Caco-2 (cell line): ENCODE data around the gene CASP3. TPM values are rescaled to one million over a fixed set of nuclear protein-coding genes. Genes with fewer than 3 reads are reported as not detected.
"Not testable (repeated sequence)": the region's sequence is repeated elsewhere in the genome, so short reads cannot be mapped to it uniquely, and the experiment has no call there.

ENCODE experiments used
- BruUV-seq: library from RNA; stranded (reverse); fragments of 400-500 nt; replicated peaks from 2 replicates; lab custom pipeline; 2021; lab: Mats Ljungman, UMichigan
- CTCF ChIA-PET: fragments of 300-600 bp; sonication (Branson Sonifier 250); formaldehyde crosslinking; loops from one replicate; lab custom pipeline; 2022; ENCODE audit warnings: antibody characterized with exemption; lab: Charles Lee
- POLR2A ChIA-PET: fragments of 300-600 bp; sonication (Branson Sonifier 250); formaldehyde crosslinking; loops from one replicate; lab custom pipeline; 2022; ENCODE audit warnings: antibody characterized with exemption; lab: Charles Lee
- DNase-seq, 2 experiments: peaks; one replicate each; pipeline versions ENCODE4 v3.0.0 to v3.0.0-alpha.2; 2020 to 2022
- H3K27me3 ChIP-seq: replicated peaks from 2 replicates; pipeline ENCODE4 v1.6.0; 2011; ENCODE audit warnings: low read length; ENCODE audit not compliant: control insufficient read depth, insufficient read depth
- H3K36me3 ChIP-seq: 2 replicates; pipeline ENCODE4 v1.5.1; 2011; ENCODE audit warnings: low read length; ENCODE audit not compliant: control insufficient read depth, insufficient read depth
- H3K4me1 ChIP-seq: fragments of 250-450 bp; sonication (Bioruptor Pico); 2 replicates; pipeline ENCODE4 v1.5.1; 2020; ENCODE audit warnings: mild to moderate bottlenecking
- H3K4me3 ChIP-seq: 2 replicates; pipeline ENCODE4 v1.5.1; 2011; ENCODE audit warnings: low read depth, mild to moderate bottlenecking, control low read depth, low read length
- H3K9me3 ChIP-seq: fragments of 250-450 bp; sonication (Bioruptor Pico); 2 replicates; pipeline ENCODE4 v1.5.1; 2020; ENCODE audit warnings: mild to moderate bottlenecking, moderate library complexity
- H3K27ac Mint-ChIP-seq: one replicate; pipeline ENCODE4 v1.8.0; 2022; ENCODE audit warnings: mixed read lengths; ENCODE audit not compliant: unreplicated experiment
- H3K27me3 Mint-ChIP-seq: one replicate; pipeline ENCODE4 v1.8.0; 2022; ENCODE audit warnings: mixed read lengths; ENCODE audit not compliant: insufficient read depth, unreplicated experiment
- H3K36me3 Mint-ChIP-seq: one replicate; pipeline ENCODE4 v1.8.0; 2022; ENCODE audit warnings: mild to moderate bottlenecking, mixed read lengths; ENCODE audit not compliant: insufficient read depth, unreplicated experiment
- H3K4me1 Mint-ChIP-seq: one replicate; pipeline ENCODE4 v1.8.0; 2022; ENCODE audit warnings: low read depth, mixed read lengths; ENCODE audit not compliant: unreplicated experiment
- H3K4me3 Mint-ChIP-seq: one replicate; pipeline ENCODE4 v1.8.0; 2022; ENCODE audit warnings: mild to moderate bottlenecking, moderate library complexity, mixed read lengths; ENCODE audit not compliant: unreplicated experiment
- H3K9me3 Mint-ChIP-seq: one replicate; pipeline ENCODE4 v1.8.0; 2022; ENCODE audit warnings: mixed read lengths; ENCODE audit not compliant: unreplicated experiment
- intact Hi-C: fragments of 100-400 bp; cut with micrococcal nuclease; formaldehyde crosslinking; loops from one replicate; pipeline ENCODE4 v1.10.0; 2022; ENCODE audit not compliant: unreplicated experiment
- total RNA-seq: library from RNA; stranded (reverse); gene quantifications from 2 replicates; pipeline ENCODE4 v1.2.3, GENCODE V29; 2022
- TF ChIP-seq, protein P1 (sequence below), 2 experiments: fragments of 200-600 bp in 1 of 2; IDR thresholded peaks; 1 replicate in 1 of 2; 2 replicates in 1 of 2; pipeline versions ENCODE4 v1.5.1 to v1.8.0; 2011 to 2022; ENCODE audit warnings: antibody characterized with exemption in 1 of 2, control low read depth in 1 of 2, inconsistent platforms in 1 of 2, low read depth in 1 of 2, low read length in 1 of 2, mild to moderate bottlenecking in 1 of 2, moderate library complexity in 1 of 2; ENCODE audit not compliant: insufficient read depth in 1 of 2, severe bottlenecking in 1 of 2, unreplicated experiment in 1 of 2

The CASP3 gene
- total RNA-seq, 1 experiment from 2014 or later = 34.5 TPM

- Mint-ChIP-seq H3K9me3 (peaks cover 52% of the 10 kb centered on the region), H3K27ac (no peak overlapping the region), H3K36me3 (peaks cover 7% of the 10 kb centered on the region), H3K27me3 (no peaks in the 10 kb centered on the region), H3K4me1 (peaks cover 6% of the 10 kb centered on the region), H3K4me3 (no peak overlapping the region)
- TF ChIP-seq, protein P1, sequence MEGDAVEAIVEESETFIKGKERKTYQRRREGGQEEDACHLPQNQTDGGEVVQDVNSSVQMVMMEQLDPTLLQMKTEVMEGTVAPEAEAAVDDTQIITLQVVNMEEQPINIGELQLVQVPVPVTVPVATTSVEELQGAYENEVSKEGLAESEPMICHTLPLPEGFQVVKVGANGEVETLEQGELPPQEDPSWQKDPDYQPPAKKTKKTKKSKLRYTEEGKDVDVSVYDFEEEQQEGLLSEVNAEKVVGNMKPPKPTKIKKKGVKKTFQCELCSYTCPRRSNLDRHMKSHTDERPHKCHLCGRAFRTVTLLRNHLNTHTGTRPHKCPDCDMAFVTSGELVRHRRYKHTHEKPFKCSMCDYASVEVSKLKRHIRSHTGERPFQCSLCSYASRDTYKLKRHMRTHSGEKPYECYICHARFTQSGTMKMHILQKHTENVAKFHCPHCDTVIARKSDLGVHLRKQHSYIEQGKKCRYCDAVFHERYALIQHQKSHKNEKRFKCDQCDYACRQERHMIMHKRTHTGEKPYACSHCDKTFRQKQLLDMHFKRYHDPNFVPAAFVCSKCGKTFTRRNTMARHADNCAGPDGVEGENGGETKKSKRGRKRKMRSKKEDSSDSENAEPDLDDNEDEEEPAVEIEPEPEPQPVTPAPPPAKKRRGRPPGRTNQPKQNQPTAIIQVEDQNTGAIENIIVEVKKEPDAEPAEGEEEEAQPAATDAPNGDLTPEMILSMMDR (IDR thresholded peaks at IDR 0.05; ENCODE audit: insufficient read depth in 1 of 2, low read depth in 1 of 2, low read length in 1 of 2, severe bottlenecking in 1 of 2, unreplicated experiment in 1 of 2) = no peak
- Histone ChIP-seq H3K36me3 (no peaks in the 10 kb centered on the region), H3K4me1 (no peaks in the 10 kb centered on the region), H3K4me3 (no peak overlapping the region), H3K27me3 (no peaks in the 10 kb centered on the region), H3K9me3 (peaks cover 11% of the 10 kb centered on the region)
- BruUV-seq = no TSS peak
- intact Hi-C loops = no loop called here
- POLR2A ChIA-PET = no interaction called here
- CTCF ChIA-PET = no interaction called here
- DNase-seq = no peak
Measured at GRCh38 chr4:184614509-184614908, 34.7 kb downstream of the CASP3 start.

DNA sequence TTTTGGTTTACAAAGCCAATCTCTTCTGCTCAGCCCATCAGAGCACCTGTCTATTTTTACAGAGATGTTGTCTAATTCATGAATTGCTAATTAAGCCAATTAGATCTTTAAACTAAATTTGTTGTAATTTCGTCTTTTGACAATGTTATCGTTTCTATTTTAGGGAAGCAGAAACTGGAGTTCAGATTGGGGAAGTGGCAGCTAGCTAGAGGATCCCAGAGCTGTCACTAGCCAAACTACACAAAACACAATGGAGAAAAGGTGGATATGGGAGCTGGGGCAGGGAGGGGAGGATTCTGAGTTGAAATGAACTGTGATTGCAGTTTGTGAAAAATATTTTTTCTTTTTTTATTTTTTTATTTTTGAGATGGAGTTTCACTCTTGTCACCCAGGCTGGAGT lies 35.8 kb downstream of the CASP3 start:
- Mint-ChIP-seq H3K4me1 (peaks cover 6% of the 10 kb centered on the region), H3K9me3 (peaks cover 41% of the 10 kb centered on the region), H3K36me3 (peaks cover 7% of the 10 kb centered on the region), H3K27ac (no peak overlapping the region), H3K4me3 (no peak overlapping the region), H3K27me3 (no peaks in the 10 kb centered on the region)
- CTCF ChIA-PET = no interaction called here
- Histone ChIP-seq H3K4me1 (no peaks in the 10 kb centered on the region), H3K9me3 (peaks cover 15% of the 10 kb centered on the region), H3K4me3 (no peak overlapping the region), H3K27me3 (no peaks in the 10 kb centered on the region), H3K36me3 (no peaks in the 10 kb centered on the region)
- TF ChIP-seq, protein P1 (IDR thresholded peaks at IDR 0.05; ENCODE audit: insufficient read depth in 1 of 2, low read depth in 1 of 2, low read length in 1 of 2, severe bottlenecking in 1 of 2, unreplicated experiment in 1 of 2) = no peak
- intact Hi-C loops = no loop called here
- no TSS peak for BruUV-seq
- POLR2A ChIA-PET = no interaction called here
- DNase-seq = no peak

DNA sequence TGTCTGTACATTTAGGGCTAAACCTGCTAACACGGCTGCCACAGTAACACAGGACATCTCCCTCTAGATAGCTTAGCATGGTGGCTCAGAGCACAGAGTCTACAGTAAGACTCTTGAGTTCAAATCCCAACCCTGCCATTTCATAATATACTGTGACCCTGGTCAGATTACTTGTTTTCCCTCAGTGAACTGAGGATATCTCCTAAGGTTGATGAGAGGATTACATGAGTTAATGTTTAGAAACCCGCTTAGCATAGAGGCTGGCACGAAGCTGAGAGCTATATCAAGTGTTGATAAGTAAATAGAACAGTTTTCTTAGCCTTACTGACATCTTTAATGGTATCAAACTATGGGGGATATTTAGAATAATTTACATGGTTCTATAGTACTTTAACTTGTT lies 37.2 kb downstream of the CASP3 start:
- no peaks in the 10 kb centered on the region for H3K4me1 Mint-ChIP-seq
- TF ChIP-seq, protein P1 (IDR thresholded peaks at IDR 0.05; ENCODE audit: insufficient read depth in 1 of 2, low read depth in 1 of 2, low read length in 1 of 2, severe bottlenecking in 1 of 2, unreplicated experiment in 1 of 2) = no peak
- no peak for DNase-seq
- ChIA-PET POLR2A (no interaction called here), CTCF (no interaction called here)
- intact Hi-C loops = no loop called here
- no peak overlapping the region for H3K27ac Mint-ChIP-seq
- peaks cover 29% of the 10 kb centered on the region for H3K9me3 Mint-ChIP-seq
- no peaks in the 10 kb centered on the region for H3K27me3 Mint-ChIP-seq
- no peaks in the 10 kb centered on the region for H3K36me3 ChIP-seq
- no peaks in the 10 kb centered on the region for H3K27me3 ChIP-seq
- H3K4me3 ChIP-seq = no peak overlapping the region
- BruUV-seq = no TSS peak
- no peaks in the 10 kb centered on the region for H3K36me3 Mint-ChIP-seq
- peaks cover 15% of the 10 kb centered on the region for H3K9me3 ChIP-seq
- no peaks in the 10 kb centered on the region for H3K4me1 ChIP-seq
- H3K4me3 Mint-ChIP-seq = no peak overlapping the region

- H3K36me3 ChIP-seq, H3K27ac Mint-ChIP-seq, POLR2A ChIA-PET, H3K27me3 Mint-ChIP-seq, BruUV-seq, H3K4me3 ChIP-seq, H3K4me1 Mint-ChIP-seq, H3K27me3 ChIP-seq, H3K9me3 ChIP-seq, DNase-seq, H3K4me3 Mint-ChIP-seq, CTCF ChIA-PET, H3K4me1 ChIP-seq, intact Hi-C loops, H3K36me3 Mint-ChIP-seq: not testable (repeated sequence)
- peaks cover 27% of the 10 kb centered on the region for H3K9me3 Mint-ChIP-seq
Measured at GRCh38 chr4:184607429-184607828, 41.8 kb downstream of the CASP3 start.

DNA sequence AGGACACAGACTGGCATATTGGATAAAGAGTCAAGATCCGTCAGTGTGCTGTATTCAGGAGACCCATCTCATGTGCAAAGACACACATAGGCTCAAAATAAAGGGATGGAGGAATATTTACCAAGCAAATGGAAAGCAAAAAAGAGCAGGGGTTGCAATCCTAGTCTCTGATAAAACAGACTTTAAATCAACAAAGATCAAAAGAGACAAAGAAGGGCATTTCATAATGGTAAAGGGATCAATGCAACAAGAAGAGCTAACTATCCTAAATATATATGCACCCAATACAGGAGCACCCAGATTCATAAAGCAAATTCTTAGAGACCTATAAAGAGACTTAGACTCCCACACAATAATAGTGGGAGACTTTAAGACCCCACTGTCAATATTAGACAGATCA lies 46.4 kb downstream of the CASP3 start:
- H3K4me1 ChIP-seq, H3K36me3 ChIP-seq, H3K36me3 Mint-ChIP-seq, H3K4me3 Mint-ChIP-seq, H3K27ac Mint-ChIP-seq, H3K27me3 ChIP-seq, intact Hi-C loops, DNase-seq, H3K9me3 ChIP-seq, BruUV-seq, POLR2A ChIA-PET, H3K4me3 ChIP-seq, H3K4me1 Mint-ChIP-seq, H3K27me3 Mint-ChIP-seq, CTCF ChIA-PET: not testable (repeated sequence)
- H3K9me3 Mint-ChIP-seq = peaks cover 36% of the 10 kb centered on the region
